HCT116 (cell line): ENCODE results near the gene CAPN1.

Experiments
- CEBPB ChIP-seq: IDR thresholded peaks from 2 replicates; pipeline ENCODE4 v1.6.1; 2012; ENCODE audit warnings: low read depth
- EZH2 ChIP-seq: fragments of 200-600 bp; sonication (generic); IDR thresholded peaks from 2 replicates; pipeline ENCODE4 v1.6.1; 2017; ENCODE audit warnings: antibody characterized with exemption, mixed run types
- EZH2phosphoT487 ChIP-seq: fragments of 200-600 bp; IDR thresholded peaks from 2 replicates; pipeline ENCODE4 v1.6.1; 2018; ENCODE audit warnings: antibody characterized with exemption, borderline replicate concordance
- FOSL1 ChIP-seq: IDR thresholded peaks from 2 replicates; pipeline ENCODE4 v1.6.1; 2012; ENCODE audit warnings: low read depth
- POLR2A ChIP-seq: IDR thresholded peaks from 2 replicates; pipeline ENCODE4 v1.7.0; 2011; ENCODE audit warnings: borderline replicate concordance; ENCODE audit not compliant: insufficient read depth, insufficient read length; ENCODE audit errors: extremely low read depth
- POLR2AphosphoS5 ChIP-seq: IDR thresholded peaks from 2 replicates; pipeline ENCODE4 v1.6.1; 2011; ENCODE audit warnings: mild to moderate bottlenecking, low read depth, low read length, moderate library complexity
- SP1 ChIP-seq: IDR thresholded peaks from 2 replicates; pipeline ENCODE4 v1.6.1; 2012; ENCODE audit warnings: low read depth
- SRF ChIP-seq: IDR thresholded peaks from 2 replicates; pipeline ENCODE4 v1.6.1; 2012; ENCODE audit warnings: low read depth
- TCF7L2 ChIP-seq: IDR thresholded peaks from 2 replicates; pipeline ENCODE4 v1.7.0; 2011; ENCODE audit warnings: borderline replicate concordance, inconsistent platforms; ENCODE audit not compliant: insufficient read depth, insufficient read length; ENCODE audit errors: extremely low read depth
- YY1 ChIP-seq: IDR thresholded peaks from 2 replicates; pipeline ENCODE4 v1.6.1; 2011; ENCODE audit warnings: low read length, low read depth, moderate library complexity, mild to moderate bottlenecking; ENCODE audit not compliant: insufficient replicate concordance; ENCODE audit errors: extremely low read depth
- ZNF274 ChIP-seq: fragments of 200-500 bp; sonication (Bioruptor generic); IDR thresholded peaks from 2 replicates; pipeline ENCODE4 v1.6.1; 2014; ENCODE audit warnings: mild to moderate bottlenecking, low read depth, low read length, inconsistent platforms
- TF ChIP-seq, protein P1 (sequence below): IDR thresholded peaks from 2 replicates; pipeline ENCODE4 v1.6.1; 2011; ENCODE audit warnings: mild to moderate bottlenecking, low read length, moderate library complexity; ENCODE audit not compliant: insufficient replicate concordance; ENCODE audit errors: extremely low read depth
- TF ChIP-seq, protein P2 (sequence below), 3 experiments: fragments of 200-600 bp in 1 of 3; sonication (generic) in 1 of 3; IDR thresholded peaks in 2 of 3; conservative IDR thresholded peaks in 1 of 3; 2 replicates each; pipeline ENCODE4 v1.5.1; 2012 to 2017; ENCODE audit warnings: low read depth in 2 of 3, low read length in 2 of 3, antibody characterized with exemption in 1 of 3, borderline replicate concordance in 1 of 3, control low read depth in 1 of 3, mild to moderate bottlenecking in 1 of 3, mixed read lengths in 1 of 3, mixed run types in 1 of 3, moderate library complexity in 1 of 3; ENCODE audit not compliant: insufficient read depth in 1 of 3
- TF ChIP-seq, protein P3 (sequence below): IDR thresholded peaks from 2 replicates; pipeline ENCODE4 v1.6.1; 2012

DNA sequence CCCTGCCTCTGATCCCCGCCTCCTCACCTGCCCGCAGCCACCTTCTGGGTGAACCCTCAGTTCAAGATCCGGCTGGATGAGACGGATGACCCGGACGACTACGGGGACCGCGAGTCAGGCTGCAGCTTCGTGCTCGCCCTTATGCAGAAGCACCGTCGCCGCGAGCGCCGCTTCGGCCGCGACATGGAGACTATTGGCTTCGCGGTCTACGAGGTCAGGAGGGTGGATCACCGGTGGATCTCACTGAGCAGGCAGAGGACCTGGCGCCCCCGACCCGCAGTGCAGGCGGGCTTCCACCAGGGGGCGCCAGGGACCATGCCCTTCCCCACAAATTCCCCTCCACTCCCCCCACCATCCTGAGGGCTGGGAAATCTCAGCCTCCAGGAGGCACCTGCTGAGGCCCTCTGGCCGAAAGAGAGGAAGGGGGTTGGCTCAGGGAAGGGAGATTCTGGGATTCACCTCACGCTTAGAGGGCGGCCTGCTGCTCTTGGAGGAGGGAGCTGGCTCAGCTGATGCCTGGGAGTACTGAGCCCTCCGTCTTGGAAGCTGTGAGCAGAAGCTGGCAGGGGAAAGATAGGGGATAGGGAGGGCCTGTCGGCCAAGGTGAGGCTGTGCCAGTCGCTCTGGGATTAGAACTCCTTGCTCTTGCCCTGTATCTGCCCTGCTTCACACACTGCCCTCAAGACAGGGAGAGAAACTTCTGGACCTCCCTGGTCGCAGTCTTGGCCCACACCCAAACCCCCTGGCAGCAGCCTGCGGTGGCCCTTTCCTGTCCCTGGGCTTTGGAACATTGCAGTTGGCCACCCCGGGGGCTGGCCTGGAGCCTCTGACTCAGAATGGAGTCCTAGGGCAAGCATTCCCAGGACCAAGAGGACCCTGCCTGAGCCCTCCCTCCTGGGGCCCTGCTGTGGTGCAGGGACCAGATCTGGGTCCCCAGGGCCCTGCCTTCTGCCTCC, 23.2 kb downstream of the CAPN1 start:
- TF ChIP-seq, protein P1, sequence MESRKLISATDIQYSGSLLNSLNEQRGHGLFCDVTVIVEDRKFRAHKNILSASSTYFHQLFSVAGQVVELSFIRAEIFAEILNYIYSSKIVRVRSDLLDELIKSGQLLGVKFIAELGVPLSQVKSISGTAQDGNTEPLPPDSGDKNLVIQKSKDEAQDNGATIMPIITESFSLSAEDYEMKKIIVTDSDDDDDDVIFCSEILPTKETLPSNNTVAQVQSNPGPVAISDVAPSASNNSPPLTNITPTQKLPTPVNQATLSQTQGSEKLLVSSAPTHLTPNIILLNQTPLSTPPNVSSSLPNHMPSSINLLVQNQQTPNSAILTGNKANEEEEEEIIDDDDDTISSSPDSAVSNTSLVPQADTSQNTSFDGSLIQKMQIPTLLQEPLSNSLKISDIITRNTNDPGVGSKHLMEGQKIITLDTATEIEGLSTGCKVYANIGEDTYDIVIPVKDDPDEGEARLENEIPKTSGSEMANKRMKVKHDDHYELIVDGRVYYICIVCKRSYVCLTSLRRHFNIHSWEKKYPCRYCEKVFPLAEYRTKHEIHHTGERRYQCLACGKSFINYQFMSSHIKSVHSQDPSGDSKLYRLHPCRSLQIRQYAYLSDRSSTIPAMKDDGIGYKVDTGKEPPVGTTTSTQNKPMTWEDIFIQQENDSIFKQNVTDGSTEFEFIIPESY = no peak
- TF ChIP-seq SP1 (no peak), POLR2A (no peak), YY1 (no peak), EZH2phosphoT487 (no peak), EZH2 (no peak), CEBPB (no peak), FOSL1 (no peak), TCF7L2 (no peak), ZNF274 (no peak), SRF (no peak), POLR2AphosphoS5 (no peak)
- TF ChIP-seq, protein P2, sequence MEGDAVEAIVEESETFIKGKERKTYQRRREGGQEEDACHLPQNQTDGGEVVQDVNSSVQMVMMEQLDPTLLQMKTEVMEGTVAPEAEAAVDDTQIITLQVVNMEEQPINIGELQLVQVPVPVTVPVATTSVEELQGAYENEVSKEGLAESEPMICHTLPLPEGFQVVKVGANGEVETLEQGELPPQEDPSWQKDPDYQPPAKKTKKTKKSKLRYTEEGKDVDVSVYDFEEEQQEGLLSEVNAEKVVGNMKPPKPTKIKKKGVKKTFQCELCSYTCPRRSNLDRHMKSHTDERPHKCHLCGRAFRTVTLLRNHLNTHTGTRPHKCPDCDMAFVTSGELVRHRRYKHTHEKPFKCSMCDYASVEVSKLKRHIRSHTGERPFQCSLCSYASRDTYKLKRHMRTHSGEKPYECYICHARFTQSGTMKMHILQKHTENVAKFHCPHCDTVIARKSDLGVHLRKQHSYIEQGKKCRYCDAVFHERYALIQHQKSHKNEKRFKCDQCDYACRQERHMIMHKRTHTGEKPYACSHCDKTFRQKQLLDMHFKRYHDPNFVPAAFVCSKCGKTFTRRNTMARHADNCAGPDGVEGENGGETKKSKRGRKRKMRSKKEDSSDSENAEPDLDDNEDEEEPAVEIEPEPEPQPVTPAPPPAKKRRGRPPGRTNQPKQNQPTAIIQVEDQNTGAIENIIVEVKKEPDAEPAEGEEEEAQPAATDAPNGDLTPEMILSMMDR (IDR thresholded peaks at IDR 0.05 in 2 of 3, conservative IDR thresholded peaks at IDR 0.05 in 1 of 3; ENCODE audit: borderline replicate concordance in 1 of 3, insufficient read depth in 1 of 3, low read depth in 2 of 3, low read length in 2 of 3) = peak; percentile 71 to 96 (median 95)
- TF ChIP-seq, protein P3, sequence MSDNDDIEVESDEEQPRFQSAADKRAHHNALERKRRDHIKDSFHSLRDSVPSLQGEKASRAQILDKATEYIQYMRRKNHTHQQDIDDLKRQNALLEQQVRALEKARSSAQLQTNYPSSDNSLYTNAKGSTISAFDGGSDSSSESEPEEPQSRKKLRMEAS = no peak
